ENCODE results near the gene ARMC12.

Gene ARMC12

DNA sequence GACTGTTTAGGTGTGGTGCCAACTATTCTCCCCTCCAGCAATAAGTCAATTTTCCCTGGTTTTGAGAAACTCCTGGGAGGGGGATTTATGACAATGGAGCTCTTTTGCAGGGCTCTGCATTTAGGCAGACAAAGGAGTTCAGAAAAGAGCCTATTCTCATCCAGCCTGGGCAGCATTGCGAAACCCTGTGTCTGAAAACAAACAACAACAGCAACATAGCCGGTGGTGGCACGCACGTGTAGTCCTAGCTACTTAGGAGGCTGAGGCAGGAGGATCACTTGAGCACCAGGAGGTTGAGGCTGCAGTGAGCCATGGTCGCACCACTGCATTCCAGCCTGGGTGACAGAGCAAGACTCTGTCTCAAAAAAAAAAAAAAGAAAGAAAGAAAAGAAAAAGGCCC lies 53.9 kb downstream of the ARMC12 start:
- ATAC-seq (ENCODE audit: low read depth) = no peak
- no peaks in the 10 kb centered on the region for H3K4me1 ChIP-seq (ENCODE audit: insufficient read depth, poor library complexity, severe bottlenecking)
- H3K27me3 ChIP-seq (ENCODE audit: insufficient read depth, poor library complexity, severe bottlenecking) = peaks cover 5% of the 10 kb centered on the region
- H3K27ac ChIP-seq (ENCODE audit: poor library complexity, severe bottlenecking) = no peak overlapping the region
- DNase-seq (ENCODE audit: low spot score) = no peak
- TF ChIP-seq, protein P1, sequence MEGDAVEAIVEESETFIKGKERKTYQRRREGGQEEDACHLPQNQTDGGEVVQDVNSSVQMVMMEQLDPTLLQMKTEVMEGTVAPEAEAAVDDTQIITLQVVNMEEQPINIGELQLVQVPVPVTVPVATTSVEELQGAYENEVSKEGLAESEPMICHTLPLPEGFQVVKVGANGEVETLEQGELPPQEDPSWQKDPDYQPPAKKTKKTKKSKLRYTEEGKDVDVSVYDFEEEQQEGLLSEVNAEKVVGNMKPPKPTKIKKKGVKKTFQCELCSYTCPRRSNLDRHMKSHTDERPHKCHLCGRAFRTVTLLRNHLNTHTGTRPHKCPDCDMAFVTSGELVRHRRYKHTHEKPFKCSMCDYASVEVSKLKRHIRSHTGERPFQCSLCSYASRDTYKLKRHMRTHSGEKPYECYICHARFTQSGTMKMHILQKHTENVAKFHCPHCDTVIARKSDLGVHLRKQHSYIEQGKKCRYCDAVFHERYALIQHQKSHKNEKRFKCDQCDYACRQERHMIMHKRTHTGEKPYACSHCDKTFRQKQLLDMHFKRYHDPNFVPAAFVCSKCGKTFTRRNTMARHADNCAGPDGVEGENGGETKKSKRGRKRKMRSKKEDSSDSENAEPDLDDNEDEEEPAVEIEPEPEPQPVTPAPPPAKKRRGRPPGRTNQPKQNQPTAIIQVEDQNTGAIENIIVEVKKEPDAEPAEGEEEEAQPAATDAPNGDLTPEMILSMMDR (IDR thresholded peaks at IDR 0.05; ENCODE audit: poor library complexity, severe bottlenecking) = no peak
- H3K36me3 ChIP-seq (ENCODE audit: low read depth) = no peaks in the 10 kb centered on the region
- H3K9me3 ChIP-seq (ENCODE audit: severe bottlenecking) = no peaks in the 10 kb centered on the region
- H3K4me3 ChIP-seq (ENCODE audit: severe bottlenecking) = no peak overlapping the region

DNA sequence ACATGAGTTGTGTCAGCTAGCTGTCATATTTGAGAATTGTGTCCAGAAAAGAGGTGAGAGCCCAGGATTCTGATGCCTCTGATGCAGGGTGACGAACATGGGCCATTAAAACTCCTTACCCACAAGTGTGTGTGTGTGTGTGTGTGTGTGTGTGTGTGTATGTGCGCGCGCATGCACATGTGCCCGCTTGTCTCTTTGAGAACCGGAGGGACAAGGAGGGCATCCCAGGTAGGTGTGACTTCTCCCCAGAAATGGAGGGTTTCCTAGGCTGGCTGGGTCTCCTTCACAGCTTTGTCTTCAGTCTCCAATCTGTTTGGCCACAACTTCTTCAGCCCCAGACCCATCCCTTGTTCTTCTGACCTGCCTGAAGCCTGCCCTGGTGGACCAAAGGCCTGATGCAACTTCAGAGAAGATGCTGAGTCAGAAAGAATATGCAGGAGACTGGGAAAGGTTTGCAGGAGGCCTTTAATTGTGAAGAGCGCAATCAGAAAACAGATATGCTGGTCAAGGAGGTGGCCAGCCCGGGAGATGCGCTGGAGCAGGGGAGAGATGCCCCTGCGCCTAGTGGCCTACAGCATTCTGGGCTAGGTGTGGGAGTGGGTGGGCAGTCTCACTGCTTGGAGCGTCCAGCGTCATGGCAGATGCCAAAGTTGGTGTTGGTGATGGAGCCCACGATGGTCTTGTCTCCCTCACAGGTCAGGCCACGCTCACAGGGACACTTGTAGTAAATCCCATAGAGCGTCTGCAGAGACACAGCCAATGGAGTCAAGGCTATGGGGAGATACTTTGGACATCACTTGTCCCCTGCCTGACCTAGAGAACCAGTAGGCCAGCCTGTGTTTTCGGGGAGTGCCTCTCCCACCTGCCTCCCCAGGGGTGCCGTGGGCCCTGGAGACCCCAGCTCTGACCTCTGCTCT lies 58.0 kb downstream of the ARMC12 start:
- Histone ChIP-seq H3K36me3 (ENCODE audit: low read depth) (no peaks in the 10 kb centered on the region), H3K9me3 (ENCODE audit: severe bottlenecking) (no peaks in the 10 kb centered on the region), H3K27me3 (ENCODE audit: insufficient read depth, poor library complexity, severe bottlenecking) (no peaks in the 10 kb centered on the region), H3K4me3 (ENCODE audit: severe bottlenecking) (no peak overlapping the region), H3K4me1 (ENCODE audit: insufficient read depth, poor library complexity, severe bottlenecking) (no peaks in the 10 kb centered on the region), H3K27ac (ENCODE audit: poor library complexity, severe bottlenecking) (no peak overlapping the region)
- DNase-seq (ENCODE audit: low spot score) (no peak), ATAC-seq (ENCODE audit: low read depth) (no peak; the same call in 2 of the 3 replicates)
- TF ChIP-seq, protein P1 (IDR thresholded peaks at IDR 0.05; ENCODE audit: poor library complexity, severe bottlenecking) = no peak

DNA sequence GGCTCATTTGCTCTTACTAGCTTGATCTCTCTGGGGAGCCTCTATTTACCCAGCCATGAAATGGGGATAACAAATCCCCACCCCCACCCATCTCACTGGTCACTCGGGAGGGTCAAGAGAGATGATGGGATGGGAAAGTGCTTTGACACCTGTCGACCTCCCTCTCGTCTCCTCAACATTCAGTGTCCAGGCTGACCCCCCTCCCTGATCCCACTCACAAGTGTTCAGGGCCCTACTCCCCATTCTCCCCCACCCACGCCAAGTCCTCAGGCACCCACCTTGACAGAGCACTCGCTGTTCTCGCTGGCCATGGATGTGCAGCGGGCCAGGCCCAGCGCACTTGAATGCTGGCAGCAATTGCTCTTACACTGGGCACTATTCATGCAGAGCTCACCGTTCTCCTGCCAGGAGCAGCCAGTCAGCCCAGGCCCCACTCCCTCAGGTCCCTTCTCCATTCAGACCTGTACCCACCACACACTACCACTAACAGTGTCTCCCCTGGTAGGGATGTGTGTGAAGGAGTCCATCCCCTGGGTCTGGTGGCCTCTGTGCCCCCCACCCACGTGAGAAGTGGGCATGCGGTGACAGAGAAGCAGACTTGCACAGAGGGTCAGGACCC lies 58.7 kb downstream of the ARMC12 start:
- DNase-seq (ENCODE audit: low spot score) (no peak), ATAC-seq (ENCODE audit: low read depth) (no peak)
- no peaks in the 10 kb centered on the region for H3K36me3 ChIP-seq (ENCODE audit: low read depth)
- H3K9me3 ChIP-seq (ENCODE audit: severe bottlenecking) = no peaks in the 10 kb centered on the region
- H3K4me1 ChIP-seq (ENCODE audit: insufficient read depth, poor library complexity, severe bottlenecking) = no peaks in the 10 kb centered on the region
- TF ChIP-seq, protein P1 (IDR thresholded peaks at IDR 0.05; ENCODE audit: poor library complexity, severe bottlenecking) = no peak
- H3K27me3 ChIP-seq (ENCODE audit: insufficient read depth, poor library complexity, severe bottlenecking) = no peaks in the 10 kb centered on the region
- no peak overlapping the region for H3K4me3 ChIP-seq (ENCODE audit: severe bottlenecking)
- no peak overlapping the region for H3K27ac ChIP-seq (ENCODE audit: poor library complexity, severe bottlenecking)

DNA sequence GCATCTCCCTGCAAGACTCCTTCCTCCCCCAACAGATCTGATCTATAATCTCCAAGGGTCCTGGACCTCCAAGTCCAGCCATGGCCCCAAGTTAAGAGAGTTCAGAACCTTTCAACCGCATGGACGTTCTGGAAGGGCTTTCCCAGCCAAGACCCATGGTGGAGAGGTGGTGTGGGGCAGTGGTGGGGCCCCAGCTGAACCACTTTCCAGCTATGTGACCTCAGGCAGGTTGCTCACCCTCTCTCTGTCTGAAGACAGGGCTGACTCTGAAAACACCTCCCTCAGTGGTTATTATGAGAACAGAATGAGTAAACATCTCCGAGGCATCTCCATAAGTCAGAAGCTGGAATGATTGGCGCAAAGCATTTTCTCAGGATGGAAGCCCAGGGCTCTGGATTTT lies 59.4 kb downstream of the ARMC12 start:
- TF ChIP-seq, protein P1 (IDR thresholded peaks at IDR 0.05; ENCODE audit: poor library complexity, severe bottlenecking) = no peak
- ATAC-seq (ENCODE audit: low read depth) (no peak), DNase-seq (ENCODE audit: low spot score) (no peak)
- no peak overlapping the region for H3K4me3 ChIP-seq (ENCODE audit: severe bottlenecking)
- H3K9me3 ChIP-seq (ENCODE audit: severe bottlenecking) = no peaks in the 10 kb centered on the region
- H3K27me3 ChIP-seq (ENCODE audit: insufficient read depth, poor library complexity, severe bottlenecking) = no peaks in the 10 kb centered on the region
- H3K27ac ChIP-seq (ENCODE audit: poor library complexity, severe bottlenecking) = no peak overlapping the region
- no peaks in the 10 kb centered on the region for H3K4me1 ChIP-seq (ENCODE audit: insufficient read depth, poor library complexity, severe bottlenecking)
- no peaks in the 10 kb centered on the region for H3K36me3 ChIP-seq (ENCODE audit: low read depth)

Data from RWPE2 (cell line).